GM21526 (cell line): Measurements from ENCODE around the gene CAST.
A peak's percentile ranks its signal among the peaks of the same experiment; 100 is the strongest.
"Not testable (repeated sequence)": the region's sequence is repeated elsewhere in the genome, so short reads cannot be mapped to it uniquely, and the experiment has no call there.

ENCODE experiments used
- ATAC-seq: cut with Tn5 transposase; IDR thresholded peaks from one replicate; pipeline ENCODE4 v1.9.1; 2021; ENCODE audit warnings: moderate library complexity; ENCODE audit not compliant: unreplicated experiment, low FRiP score

The CAST gene

DNA sequence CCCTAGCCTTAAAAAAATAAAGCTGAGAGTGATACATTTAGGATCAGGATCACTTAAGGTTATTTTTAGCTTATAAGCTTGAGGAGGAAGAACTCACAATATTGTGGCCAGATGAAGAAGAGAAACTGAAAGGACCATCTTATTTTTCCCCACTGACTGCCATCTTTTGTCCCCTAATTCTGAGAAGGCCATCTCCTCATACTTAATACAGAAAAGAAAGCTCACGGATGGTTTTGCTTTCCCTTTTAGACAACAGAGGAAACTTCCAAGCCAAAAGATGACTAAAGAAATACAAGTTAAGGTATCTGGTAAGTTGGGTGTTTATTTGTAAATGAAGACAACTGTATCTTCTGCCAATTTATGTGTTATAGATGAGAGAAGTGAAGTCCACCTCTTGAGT, 109.2 kb downstream of the CAST start:
- ATAC-seq: no peak

DNA sequence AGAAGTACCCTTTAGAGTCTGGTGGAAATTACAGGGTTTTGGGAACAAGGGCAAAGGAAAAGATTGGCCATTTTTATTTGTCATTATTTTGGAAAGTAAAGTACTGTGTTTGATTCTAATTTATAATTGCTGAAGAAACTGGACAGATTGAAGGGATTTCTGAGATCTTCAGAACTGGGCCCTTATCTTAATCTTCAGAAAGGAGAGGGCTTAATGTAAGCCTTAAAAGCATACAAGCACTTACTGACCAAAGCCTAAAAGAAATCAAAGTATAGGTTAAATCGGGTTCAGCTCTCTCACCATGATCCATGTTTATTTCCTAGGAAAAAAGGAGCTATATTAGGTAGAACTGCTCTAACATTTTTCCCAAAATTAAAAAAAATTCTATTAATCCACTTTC, 109.9 kb downstream of the CAST start:
- ATAC-seq: no peak

DNA sequence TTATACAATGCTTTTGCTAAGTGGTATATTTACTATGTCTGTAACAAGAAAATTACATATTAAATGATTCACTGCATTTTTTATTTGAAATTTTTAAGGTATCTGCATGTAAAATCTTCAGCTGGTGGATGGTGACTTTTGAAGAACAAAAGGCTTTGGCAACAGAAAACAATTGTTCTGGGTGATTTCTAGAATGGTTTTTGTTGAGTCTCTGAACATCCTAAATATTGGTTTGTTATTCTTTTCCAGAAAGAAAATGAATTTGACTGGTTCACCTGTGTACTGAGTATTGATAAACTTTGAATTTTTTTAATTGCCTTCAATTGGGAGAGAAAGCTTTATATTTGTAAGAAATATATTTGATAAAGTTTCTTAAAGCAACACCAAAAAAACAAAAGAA, 110.4 kb downstream of the CAST start:
- ATAC-seq: no peak

DNA sequence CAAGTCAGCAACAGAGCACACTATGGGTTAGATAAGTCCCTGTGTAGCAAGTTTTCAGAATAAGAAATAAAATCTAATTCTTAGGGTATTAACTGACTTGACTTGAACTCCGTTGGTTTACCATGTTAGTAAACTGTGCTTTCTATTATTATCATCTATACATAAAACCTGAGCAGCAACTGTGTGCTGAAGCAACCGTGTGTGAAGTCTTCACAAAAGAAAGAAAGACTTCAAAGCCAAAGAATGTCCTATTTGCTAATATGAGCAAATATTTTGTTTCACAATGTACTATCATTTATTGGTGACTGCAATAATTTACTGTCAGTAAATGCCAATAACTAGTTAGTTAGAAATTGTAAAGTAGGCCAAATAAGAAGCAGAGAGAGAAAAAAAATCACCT, 112.9 kb downstream of the CAST start:
- ATAC-seq: no peak

DNA sequence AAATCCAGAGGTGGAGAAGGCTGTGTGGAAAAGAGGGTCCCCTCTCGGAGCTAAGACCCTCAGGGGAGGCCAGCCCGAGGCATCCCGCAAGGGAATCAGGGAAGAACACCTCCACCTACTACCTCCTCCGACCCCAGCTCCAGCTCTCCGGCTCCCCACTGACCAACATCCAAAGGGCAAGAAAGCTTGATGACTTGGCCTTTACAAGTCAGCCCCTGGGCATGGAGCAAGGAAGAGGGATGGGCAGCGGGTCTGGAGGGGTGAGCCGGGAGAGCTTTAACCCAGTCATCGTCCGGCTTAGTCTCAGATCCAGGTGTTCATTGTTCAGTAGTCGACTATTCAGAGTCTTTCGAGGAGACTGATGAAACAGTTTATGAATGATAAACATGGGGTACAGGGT, 113.5 kb downstream of the CAST start:
- no peak for ATAC-seq

DNA sequence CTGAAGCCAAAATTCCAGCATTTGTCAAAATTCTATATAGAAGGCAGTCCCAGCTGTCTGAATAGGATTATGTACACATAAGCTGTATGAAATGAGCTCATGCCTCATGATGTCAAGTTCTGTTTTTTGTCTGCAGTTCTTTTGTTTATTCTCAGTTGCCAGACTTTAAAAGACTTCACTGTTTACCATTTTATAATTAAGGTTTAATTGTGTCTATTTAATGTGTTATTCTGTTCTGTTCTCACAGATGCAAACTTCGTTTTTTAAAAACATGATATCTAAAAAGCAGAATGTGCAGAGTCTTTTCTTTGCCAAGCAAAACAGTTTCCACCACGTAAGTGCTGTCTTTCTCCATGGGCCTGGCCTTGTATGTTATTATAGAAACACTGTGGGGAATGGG, 114.4 kb downstream of the CAST start:
- no peak for ATAC-seq

DNA sequence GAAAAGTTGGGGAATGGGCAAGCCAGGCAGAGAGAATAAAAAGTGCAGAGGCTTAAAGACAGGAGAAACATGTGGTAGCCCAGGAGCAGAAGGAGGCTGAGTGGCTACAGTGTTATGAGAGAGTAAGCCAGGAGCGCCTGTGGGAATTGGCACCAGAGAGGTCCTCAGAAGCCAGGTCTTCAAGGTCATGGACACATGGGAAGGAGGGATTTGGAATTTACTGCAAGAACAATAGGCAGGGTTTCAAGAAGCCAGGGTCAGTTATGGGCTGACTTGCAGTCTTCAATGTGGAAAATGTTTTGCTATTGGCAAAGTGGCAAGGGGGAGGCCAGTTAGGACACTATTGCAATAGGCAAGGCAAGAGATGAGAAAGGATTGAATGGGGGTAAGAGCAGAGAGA, 116.2 kb downstream of the CAST start:
- ATAC-seq: no peak

DNA sequence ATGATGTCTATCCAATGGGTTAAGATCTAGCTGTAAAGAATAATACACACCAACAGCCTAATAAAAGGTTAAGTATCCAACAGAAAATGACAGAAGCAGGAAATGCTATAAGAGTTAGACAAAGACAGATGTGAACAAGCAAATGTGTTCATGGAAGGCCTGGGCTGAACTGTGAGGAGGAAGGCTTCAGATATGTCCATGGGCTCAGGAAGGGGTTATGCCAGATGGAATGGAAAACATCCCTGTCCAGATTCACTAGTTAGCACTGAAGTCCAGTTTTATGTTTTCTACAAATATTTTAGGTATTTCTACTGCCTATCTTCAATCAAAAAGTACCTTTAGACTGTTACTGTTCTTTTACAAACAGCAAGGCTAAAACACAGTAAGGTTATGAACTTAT, 118.5 kb downstream of the CAST start:
- ATAC-seq: no peak

DNA sequence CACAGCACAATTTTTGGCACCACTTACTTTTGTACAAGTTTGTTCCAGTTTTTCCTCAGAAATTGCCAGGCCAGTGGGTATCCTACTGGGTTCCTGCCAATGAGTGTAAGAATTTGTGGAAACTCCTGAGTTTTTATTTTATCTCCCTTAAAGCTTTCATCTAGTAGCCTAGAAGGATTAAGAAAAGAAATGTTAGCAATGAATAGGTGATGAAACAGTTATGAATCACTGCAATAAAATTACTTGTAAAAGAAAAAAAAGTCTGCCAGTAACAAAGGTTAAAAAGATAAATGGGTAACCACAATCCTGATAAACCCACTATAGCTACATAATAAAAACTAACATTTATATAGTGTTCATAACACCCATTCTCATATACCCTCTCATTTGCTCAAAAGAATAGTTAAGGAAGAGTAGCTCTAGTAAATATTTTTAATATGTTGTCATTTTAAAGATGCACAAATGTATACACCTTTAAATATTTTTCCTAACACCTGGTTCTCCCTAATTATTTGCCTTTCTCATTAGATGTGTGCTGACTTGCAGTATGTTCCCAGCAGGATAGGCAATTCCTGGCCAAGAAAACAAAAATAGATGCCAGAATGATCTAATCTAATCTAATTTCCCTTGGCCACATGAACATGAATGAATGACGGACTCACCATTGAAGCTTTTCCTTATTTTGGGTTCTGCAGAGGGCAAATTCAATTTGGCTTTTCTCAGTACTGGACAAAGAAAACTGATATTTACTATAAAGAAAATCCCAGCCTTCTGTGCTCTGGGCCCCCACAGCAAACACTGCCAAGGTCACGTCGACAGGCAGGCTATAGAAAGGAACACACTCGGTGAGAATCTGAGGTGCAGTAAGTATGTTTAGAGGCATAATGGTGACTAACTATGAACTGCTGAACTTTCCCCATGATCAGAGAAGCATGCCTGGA, 119.1 kb downstream of the CAST start:
- no peak for ATAC-seq

DNA sequence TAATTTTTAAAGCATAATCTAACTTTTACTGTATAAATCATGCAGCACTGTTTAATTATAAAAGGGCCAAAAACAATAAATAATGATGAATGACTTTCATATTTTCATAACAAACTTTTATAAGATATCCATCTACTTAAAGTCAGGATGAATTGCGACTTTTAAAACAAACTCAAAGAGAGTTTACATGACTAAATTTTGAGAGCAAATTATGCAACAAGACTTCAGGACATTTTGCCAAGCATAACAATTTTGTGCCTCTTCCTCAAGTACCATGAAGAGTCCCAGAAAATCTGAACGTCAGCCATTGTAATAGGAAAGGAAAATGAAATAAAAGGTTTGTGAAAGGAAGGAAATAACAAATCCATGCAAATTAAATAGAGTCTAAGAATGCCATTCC, 121.2 kb downstream of the CAST start:
- ATAC-seq: no peak

DNA sequence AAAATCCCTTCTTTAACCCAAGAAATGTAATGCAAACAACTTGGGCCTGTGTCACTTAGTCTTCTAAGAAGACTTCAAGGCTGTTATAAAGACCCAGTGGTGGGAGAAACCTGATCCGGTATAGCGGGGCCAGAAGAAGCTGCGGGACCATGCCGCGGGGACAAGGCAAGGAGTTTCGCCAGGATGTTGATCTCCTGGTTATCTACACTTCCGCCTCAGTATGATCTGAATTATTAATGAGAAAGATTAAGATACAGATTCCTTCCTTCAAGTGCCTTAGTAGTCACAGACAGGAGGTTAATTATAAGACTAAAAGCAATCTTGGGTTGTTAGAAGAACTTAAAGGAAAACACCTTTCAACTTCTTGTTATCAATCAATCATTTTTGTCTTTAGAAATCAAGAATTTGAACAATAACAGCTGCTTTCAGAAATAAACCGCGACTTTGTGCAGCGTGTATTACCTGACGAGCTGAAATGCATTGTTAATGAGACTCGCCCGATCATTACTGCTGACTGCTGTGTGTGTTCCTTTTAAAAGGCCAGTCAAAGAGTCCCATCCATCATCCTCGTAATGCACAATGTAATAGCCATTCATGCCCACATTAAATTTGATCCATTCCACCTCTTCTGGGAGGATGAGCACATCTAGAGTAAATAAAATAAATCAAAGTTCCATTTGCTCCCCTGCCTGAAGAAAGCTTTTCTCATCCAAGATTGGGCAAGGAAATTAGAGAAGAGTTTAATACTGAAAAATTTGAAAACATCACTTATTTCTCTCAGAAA, 123.3 kb downstream of the CAST start:
- no peak for ATAC-seq

DNA sequence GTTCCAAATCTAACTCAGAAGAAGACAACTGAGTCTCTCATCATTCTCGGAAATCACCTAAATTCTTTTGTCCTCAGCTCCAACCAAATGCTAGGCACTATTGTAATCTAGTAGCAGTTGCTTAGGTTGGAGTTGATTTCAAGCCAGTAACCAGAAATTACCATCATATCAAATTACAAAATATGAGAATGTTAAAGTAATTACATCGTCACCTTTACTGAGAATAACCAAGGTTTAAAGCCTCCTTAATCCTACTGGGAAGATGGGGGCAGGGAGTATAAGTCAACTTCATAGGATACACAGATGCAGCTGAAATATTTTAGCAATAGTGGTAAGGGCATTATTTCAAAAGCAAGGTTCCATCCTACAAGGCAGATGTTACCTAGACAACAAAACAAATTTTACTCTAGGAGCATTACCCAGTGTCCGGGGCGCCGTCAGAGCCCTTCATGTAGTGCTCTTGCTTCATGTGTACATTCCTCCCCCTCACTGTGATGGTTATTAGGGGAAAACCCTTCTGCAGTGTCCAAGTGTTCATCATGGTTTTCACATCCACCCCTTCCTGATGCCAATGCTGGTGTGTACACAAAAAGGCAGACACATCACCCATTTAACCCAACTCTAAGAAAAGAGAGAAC, 126.1 kb downstream of the CAST start:
- ATAC-seq: no peak

DNA sequence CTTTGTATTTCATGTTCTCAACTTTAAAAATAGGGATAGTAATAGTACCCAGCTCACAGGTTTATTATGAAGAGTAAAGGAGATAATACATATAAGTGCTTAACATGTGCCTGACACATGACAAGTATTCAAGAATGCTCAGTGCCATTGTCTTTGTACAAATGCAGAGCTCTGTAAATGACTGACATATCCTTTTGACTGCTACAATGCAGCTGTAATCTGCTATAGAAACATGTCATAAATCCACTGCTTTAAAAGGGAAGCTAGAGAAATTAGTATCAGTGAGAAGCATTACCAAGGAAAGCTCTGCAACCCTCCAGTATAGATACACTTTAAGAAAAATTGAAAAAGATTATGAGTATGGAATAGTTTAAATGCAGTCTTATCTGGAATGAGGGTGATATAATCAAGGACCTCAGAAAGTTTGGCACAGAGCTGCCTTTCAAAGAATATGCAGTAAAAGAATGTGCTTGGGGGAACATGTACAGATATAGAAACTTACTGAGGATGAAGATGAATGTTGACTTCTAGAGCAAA, 127.7 kb downstream of the CAST start:
- no peak for ATAC-seq

DNA sequence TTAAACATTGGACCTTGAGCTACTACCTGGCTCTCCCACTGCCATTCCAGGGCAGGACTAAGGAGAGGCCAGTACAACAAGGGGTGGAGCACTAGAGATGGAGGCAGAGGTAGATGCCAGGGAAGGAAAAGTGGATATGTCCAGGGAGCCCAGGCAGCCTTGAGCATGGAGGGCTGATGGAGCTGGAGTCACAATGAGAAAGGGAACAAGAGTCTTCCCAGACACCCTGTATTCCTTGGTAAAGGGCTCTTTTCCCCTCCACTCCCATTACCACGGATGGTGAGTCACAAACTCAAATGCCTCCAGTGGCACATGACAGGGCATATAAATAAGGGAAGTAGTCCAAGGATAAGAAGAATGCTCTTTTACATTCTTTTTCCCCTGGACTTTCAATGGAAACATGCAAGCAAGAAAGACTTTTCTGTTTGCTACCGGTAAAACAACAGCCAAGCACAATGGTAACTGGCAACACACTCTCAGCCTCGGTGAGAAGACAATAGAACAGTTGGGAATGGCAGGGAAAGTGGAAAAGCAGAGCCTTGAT, 128.9 kb downstream of the CAST start:
- no peak for ATAC-seq

DNA sequence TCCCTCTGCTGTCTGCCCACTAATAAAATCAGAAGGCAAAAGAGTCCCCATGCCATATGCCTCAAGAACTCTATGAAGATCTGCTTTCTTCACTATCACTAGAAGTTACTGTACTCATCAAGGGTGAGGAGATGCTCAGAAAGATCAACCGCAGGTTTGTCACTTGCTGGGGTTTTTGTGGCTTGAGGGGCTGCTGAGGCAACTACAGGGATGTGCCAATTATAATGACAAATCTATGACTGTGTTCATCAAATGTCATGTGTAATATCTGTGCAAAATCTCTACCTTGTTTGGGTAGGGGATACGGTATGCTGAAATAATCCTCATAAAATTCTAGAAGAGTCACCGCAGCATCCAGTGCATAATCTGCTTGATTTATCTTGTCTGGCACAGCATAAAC, 132.6 kb downstream of the CAST start:
- ATAC-seq: no peak

DNA sequence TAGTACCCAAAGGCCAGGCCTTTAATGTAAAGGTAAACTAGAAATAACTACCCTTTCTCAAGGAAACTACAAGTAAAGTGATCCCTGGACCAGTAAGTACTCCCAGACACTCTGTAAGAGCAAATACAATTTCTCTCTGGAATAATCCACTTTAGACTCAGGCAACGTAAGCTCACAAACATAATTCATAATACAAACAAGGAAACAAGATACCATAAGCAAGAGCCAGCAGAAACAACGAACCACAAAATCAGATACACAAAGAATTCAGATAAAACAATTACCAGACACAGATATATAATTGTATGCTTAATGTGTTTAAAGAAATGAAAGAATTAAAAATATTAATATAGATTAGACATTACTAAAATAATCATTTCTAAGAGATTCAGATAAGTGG, 133.4 kb downstream of the CAST start:
- ATAC-seq: no peak

DNA sequence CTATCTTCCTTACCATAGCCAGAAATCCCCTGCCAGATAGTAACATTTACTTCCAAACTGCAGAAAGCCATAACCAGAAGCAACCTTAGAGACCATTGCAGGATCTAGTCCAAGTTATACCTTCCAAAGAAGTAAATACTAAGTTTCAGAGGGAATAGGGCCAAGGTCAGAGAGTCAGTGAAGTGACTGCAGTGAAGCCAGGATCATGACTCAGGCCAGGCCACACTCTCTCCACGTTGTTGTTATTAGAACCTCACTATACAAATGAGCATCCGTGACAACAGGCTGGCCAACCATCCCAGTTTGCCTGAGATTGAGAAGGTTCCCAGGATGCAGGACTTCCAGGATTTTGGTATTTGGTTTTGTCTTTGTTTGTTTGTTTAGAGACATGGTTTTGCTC, 134.3 kb downstream of the CAST start:
- ATAC-seq: no peak

DNA sequence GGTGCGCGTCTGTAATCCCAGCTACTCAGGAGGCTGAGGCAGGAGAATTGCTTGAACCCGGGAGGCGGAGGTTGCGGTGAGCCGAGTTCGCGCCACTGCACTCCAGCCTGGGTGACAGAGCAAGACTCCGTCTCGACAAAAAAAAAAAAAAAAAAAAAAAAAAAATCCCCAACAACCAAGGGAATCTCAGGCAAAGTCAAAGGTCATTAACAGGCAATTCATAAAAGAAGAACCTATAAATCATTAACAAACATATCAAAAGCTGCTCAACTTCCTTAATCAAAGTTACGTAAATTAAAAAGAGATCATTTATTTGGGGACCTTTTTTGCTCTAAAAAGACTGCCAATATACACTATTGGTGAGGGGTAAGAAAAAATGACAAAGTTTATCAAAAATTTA, 139.5 kb downstream of the CAST start:
- not testable (repeated sequence) for ATAC-seq

DNA sequence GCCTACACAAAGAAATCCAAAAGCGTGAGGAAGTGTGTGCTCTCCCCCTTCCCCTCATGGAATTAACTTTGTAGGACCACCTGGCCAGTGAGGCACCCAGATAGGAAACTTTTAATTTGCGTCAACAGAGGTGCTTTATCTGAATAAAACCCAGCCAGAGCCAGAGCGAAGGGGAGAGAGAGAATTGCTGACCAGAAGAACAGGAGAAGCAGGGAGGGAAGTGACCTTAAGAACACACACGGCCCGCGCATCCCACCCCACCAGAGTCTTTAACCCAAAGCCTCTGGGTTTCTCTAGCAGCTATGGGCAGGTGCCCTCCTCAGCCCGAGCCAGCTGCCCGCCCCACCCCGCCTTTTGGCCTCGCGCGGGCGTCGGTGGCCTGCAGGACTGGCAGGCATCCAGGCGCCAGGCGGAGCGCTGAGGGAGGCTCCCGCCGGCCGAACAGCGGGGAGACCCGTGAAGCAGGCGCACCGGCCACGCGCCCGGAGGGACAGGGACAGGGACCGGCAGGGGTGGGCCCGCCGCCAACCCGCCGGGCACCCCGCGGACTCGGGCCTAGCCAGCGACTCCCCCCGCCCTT, 145.0 kb downstream of the CAST start:
- ATAC-seq: peak; percentile 31

DNA sequence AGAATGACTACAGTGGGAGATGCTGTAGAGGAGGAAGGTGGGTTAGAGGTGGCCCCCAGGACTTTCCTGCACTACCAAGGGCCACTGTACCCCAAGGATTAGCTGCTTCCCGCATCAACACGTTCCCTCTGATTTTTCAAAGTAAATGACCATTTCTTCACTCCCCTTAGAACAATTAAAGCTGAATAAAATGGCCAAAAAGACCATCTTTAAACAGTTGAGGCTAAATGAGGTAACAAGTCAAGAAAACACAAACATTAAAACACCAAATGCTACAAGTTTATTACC, 146.3 kb downstream of the CAST start:
- no peak for ATAC-seq
